ENCODE data around the gene LARGE1.

LARGE1 gene

DNA sequence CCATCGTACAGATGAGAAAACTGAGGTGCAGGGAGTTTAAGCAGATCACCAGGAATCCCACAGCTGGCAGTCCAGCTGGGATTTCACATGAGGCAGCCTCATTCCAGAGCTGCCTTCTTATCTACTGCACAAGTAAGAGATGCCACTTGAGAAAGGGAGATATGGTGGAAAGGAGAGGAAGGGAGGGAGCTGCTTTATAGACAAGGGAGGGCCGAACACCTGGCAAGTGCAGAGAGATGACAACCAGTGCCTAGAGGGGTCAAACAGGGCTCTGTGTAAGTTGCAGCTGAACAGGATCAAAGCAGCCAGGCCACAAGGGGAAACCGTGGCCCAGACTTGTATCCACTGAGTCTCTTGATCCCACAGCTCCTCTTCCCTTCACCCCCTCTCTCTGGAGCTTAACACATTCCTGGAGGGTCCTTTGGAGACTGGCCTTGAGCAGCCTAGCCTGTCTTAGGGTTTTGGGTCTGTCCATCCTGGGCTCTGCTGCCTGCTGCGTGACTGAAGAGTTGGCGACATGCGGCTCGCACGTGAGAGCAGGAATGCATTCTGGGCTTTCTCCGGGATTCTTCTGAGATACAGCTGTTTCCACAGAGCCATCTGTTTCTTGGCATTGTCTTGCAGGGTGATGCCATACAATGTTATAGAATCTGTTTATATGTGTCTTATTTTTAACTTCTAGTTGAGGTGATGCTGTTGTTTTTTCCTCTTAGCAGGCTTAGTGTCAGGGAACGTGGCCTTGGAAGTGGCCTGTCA is 593.6 kb downstream of the LARGE1 start:
- Histone ChIP-seq H3K9me3 (ENCODE audit: insufficient read depth, low read depth, low read length) (no peaks in the 10 kb centered on the region; the same call in 1 of the 2 replicates), H3F3A (ENCODE audit: low read depth) (no peaks in the 10 kb centered on the region), H3K36me3 (ENCODE audit: insufficient read depth, low read length) (no peaks in the 10 kb centered on the region), H2AFZ (ENCODE audit: low read length) (no peak overlapping the region), H3K9ac (ENCODE audit: low read depth, low read length, poor library complexity, severe bottlenecking) (no peak overlapping the region), H4K20me1 (ENCODE audit: insufficient read depth, low read length, poor library complexity, severe bottlenecking) (no peaks in the 10 kb centered on the region), H3K9me2 (replicated peaks; ENCODE audit: low read depth, low read length) (no peaks in the 10 kb centered on the region), H3K79me2 (ENCODE audit: insufficient read depth, low read length) (no peaks in the 10 kb centered on the region), H3K27me3 (ENCODE audit: insufficient read depth, low read length, poor library complexity, severe bottlenecking) (no peaks in the 10 kb centered on the region), H3K4me3 (ENCODE audit: low read length, poor library complexity, severe bottlenecking) (no peak overlapping the region), H3K4me1 (ENCODE audit: insufficient read depth, low read length, poor library complexity, severe bottlenecking) (no peaks in the 10 kb centered on the region), H3K4me2 (ENCODE audit: low read depth, low read length, poor library complexity, severe bottlenecking) (no peak overlapping the region)
- no peak for TF ChIP-seq EZH2phosphoT487 (IDR thresholded peaks at IDR 0.05; ENCODE audit: borderline replicate concordance)
- TF ChIP-seq, protein P1, sequence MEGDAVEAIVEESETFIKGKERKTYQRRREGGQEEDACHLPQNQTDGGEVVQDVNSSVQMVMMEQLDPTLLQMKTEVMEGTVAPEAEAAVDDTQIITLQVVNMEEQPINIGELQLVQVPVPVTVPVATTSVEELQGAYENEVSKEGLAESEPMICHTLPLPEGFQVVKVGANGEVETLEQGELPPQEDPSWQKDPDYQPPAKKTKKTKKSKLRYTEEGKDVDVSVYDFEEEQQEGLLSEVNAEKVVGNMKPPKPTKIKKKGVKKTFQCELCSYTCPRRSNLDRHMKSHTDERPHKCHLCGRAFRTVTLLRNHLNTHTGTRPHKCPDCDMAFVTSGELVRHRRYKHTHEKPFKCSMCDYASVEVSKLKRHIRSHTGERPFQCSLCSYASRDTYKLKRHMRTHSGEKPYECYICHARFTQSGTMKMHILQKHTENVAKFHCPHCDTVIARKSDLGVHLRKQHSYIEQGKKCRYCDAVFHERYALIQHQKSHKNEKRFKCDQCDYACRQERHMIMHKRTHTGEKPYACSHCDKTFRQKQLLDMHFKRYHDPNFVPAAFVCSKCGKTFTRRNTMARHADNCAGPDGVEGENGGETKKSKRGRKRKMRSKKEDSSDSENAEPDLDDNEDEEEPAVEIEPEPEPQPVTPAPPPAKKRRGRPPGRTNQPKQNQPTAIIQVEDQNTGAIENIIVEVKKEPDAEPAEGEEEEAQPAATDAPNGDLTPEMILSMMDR (conservative IDR thresholded peaks at IDR 0.05; ENCODE audit: low read length): no peak

DNA sequence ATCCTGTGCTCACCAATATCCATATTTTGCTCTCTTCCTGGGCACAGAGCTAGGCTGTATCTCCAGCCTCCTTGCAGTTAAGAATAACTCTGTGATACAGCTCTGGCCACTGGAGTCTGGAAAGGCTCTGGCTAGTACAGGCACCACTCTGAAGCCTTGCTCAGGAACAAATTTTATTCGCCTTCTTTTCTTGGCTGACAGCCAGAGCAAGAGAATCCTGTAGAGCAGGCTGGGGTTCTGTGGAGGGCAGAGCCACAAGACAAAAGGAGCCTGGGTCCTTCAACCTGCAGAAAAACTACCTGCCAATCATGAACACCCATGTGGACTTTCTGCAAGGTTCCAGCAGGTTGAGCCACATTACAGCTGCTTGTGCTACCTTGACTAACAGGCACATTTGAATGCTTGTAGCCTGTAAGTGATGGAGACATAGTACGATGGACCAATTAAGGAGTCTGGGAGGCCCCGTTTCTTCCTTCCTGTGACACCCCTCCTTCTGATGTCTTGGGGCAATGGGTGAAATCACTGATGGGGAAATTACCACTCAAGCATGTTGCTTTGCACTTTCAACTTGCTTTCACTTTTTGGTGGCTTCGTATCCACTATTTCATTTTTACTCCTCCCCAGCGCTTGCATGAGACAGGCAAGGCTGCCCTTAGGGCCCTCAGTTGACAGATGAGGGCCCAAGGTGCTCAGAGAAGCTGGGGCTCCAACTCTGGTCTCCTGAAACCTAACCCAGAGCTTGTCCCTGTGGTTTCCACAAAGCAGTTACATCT is 594.9 kb downstream of the LARGE1 start:
- H3K9me3 ChIP-seq (ENCODE audit: insufficient read depth, low read depth, low read length): no peaks in the 10 kb centered on the region; the same call in 1 of the 2 replicates
- no peaks in the 10 kb centered on the region for H3F3A ChIP-seq (ENCODE audit: low read depth)
- H4K20me1 ChIP-seq (ENCODE audit: insufficient read depth, low read length, poor library complexity, severe bottlenecking): no peaks in the 10 kb centered on the region
- H3K4me3 ChIP-seq (ENCODE audit: low read length, poor library complexity, severe bottlenecking): no peak overlapping the region
- H3K9ac ChIP-seq (ENCODE audit: low read depth, low read length, poor library complexity, severe bottlenecking): no peak overlapping the region
- H3K36me3 ChIP-seq (ENCODE audit: insufficient read depth, low read length): no peaks in the 10 kb centered on the region
- TF ChIP-seq, protein P1 (conservative IDR thresholded peaks at IDR 0.05; ENCODE audit: low read length): no peak
- TF ChIP-seq EZH2phosphoT487 (IDR thresholded peaks at IDR 0.05; ENCODE audit: borderline replicate concordance): no peak
- H3K4me2 ChIP-seq (ENCODE audit: low read depth, low read length, poor library complexity, severe bottlenecking): no peak overlapping the region
- H3K27me3 ChIP-seq (ENCODE audit: insufficient read depth, low read length, poor library complexity, severe bottlenecking): no peaks in the 10 kb centered on the region
- H2AFZ ChIP-seq (ENCODE audit: low read length): no peak overlapping the region
- no peaks in the 10 kb centered on the region for H3K4me1 ChIP-seq (ENCODE audit: insufficient read depth, low read length, poor library complexity, severe bottlenecking)
- H3K9me2 ChIP-seq (replicated peaks; ENCODE audit: low read depth, low read length): no peaks in the 10 kb centered on the region
- H3K79me2 ChIP-seq (ENCODE audit: insufficient read depth, low read length): no peaks in the 10 kb centered on the region

DNA sequence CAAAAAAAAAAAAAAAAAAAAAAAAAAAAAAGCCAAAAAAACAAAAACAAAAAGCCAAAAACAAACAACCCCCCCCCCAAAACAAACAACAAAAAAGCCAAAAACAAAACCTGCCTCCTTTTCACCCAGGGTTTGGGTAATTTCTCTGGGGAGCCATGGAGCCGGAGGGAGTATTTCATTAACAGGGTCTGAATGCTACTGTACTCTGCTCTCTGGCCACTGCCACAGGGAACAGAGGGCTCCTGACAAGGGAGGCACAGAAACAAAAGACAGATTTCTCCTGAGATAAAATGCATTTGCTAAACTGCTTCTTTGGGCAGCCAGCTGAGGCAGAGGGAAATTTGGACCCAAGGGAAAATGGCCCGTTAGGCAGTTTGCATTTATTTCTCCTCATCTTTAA is 596.0 kb downstream of the LARGE1 start:
- H4K20me1 ChIP-seq (ENCODE audit: insufficient read depth, low read length, poor library complexity, severe bottlenecking): no peaks in the 10 kb centered on the region
- H3K79me2 ChIP-seq (ENCODE audit: insufficient read depth, low read length): no peaks in the 10 kb centered on the region
- H3K4me3 ChIP-seq (ENCODE audit: low read length, poor library complexity, severe bottlenecking): no peak overlapping the region
- no peaks in the 10 kb centered on the region for H3F3A ChIP-seq (ENCODE audit: low read depth)
- no peak overlapping the region for H2AFZ ChIP-seq (ENCODE audit: low read length)
- no peak overlapping the region for H3K4me2 ChIP-seq (ENCODE audit: low read depth, low read length, poor library complexity, severe bottlenecking)
- TF ChIP-seq, protein P1 (conservative IDR thresholded peaks at IDR 0.05; ENCODE audit: low read length): no peak
- TF ChIP-seq EZH2phosphoT487 (IDR thresholded peaks at IDR 0.05; ENCODE audit: borderline replicate concordance): no peak
- H3K4me1 ChIP-seq (ENCODE audit: insufficient read depth, low read length, poor library complexity, severe bottlenecking): no peaks in the 10 kb centered on the region
- no peaks in the 10 kb centered on the region for H3K36me3 ChIP-seq (ENCODE audit: insufficient read depth, low read length)
- H3K9ac ChIP-seq (ENCODE audit: low read depth, low read length, poor library complexity, severe bottlenecking): no peak overlapping the region
- no peaks in the 10 kb centered on the region; the same call in 1 of the 2 replicates for H3K9me3 ChIP-seq (ENCODE audit: insufficient read depth, low read depth, low read length)
- no peaks in the 10 kb centered on the region for H3K27me3 ChIP-seq (ENCODE audit: insufficient read depth, low read length, poor library complexity, severe bottlenecking)
- H3K9me2 ChIP-seq (replicated peaks; ENCODE audit: low read depth, low read length): no peaks in the 10 kb centered on the region
